Measurements from ENCODE around the gene CBARP. TPM values are rescaled to one million over a fixed set of nuclear protein-coding genes. Genes with fewer than 3 reads are reported as not detected.

Gene CBARP
- total and polyA plus RNA-seq, 2 of the 4 experiments (the other 2 are of a cell fraction), result 0.18 to 3.9 TPM

GRCh38 chr19:1182727-1183126, 55.1 kb downstream of the CBARP start:
- Histone ChIP-seq H3K4me3 (ENCODE audit: insufficient read depth, low read depth, low read length) (no peak overlapping the region), H3K79me1 (ENCODE audit: low read depth in 1 of 2, low read length in 2 of 2) (no peaks in the 10 kb centered on the region), H4K5ac (ENCODE audit: low read depth, low read length) (no peak overlapping the region), H3K36me3 (ENCODE audit: control insufficient read depth, insufficient read depth, low read length) (no peaks in the 10 kb centered on the region), H3K27me3 (ENCODE audit: control insufficient read depth, insufficient read depth, low read length) (no peaks in the 10 kb centered on the region), H3K23ac (ENCODE audit: low read depth, low read length) (no peak overlapping the region), H2BK15ac (ENCODE audit: low read depth, low read length) (no peak overlapping the region), H3K18ac (ENCODE audit: low read depth, low read length) (no peak overlapping the region), H3K14ac (replicated peaks; ENCODE audit: low read depth, low read length) (no peak overlapping the region), H2BK5ac (ENCODE audit: low read depth, low read length, poor library complexity, severe bottlenecking) (no peak overlapping the region), H3K9ac (ENCODE audit: low read depth, low read length) (no peak overlapping the region), H2BK120ac (ENCODE audit: low read depth, low read length) (no peak overlapping the region), H2AFZ (replicated peaks; ENCODE audit: low read length, poor library complexity) (no peak overlapping the region), H3K9me1 (ENCODE audit: insufficient read depth, low read length) (no peaks in the 10 kb centered on the region), H4K20me1 (ENCODE audit: insufficient read depth, low read length) (no peaks in the 10 kb centered on the region), H3K4me2 (ENCODE audit: low read depth, low read length) (no peak overlapping the region), H2AK9ac (replicated peaks; ENCODE audit: low read depth, low read length, poor library complexity) (no peak overlapping the region), H3K27ac (ENCODE audit: insufficient read depth, low read length) (no peak overlapping the region), H4K8ac (ENCODE audit: low read depth in 2 of 2, low read length in 2 of 2) (no peak overlapping the region), H3K4me1 (ENCODE audit: control insufficient read depth, insufficient read depth, low read length) (peaks cover 10% of the 10 kb centered on the region), H3K56ac (ENCODE audit: extremely low read depth, insufficient read depth, low read length) (no peak overlapping the region), H4K91ac (ENCODE audit: insufficient read depth, low read depth, low read length) (no peak overlapping the region), H3K9me3 (ENCODE audit: control insufficient read depth, insufficient read depth, low read length) (no peaks in the 10 kb centered on the region), H2BK20ac (ENCODE audit: low read depth, low read length) (no peak overlapping the region), H2AK5ac (ENCODE audit: low read depth, low read length) (no peak overlapping the region), H3K4ac (ENCODE audit: low read depth, low read length) (no peak overlapping the region)
- no TSS peak for BruUV-seq (replicated peaks)
- no CpG with 5 or more reads among the region's 11 CpGs for WGBS, 2 experiments (ENCODE audit: extremely low coverage in 2 of 2, insufficient read length in 1 of 2)
- intact Hi-C loops (cut with micrococcal nuclease), result no loop called here
- in situ Hi-C loops (cut with MboI; ENCODE audit: low sequenced_read_pairs), result no loop called here
- dilution Hi-C loops (cut with HindIII; ENCODE audit: low sequenced_read_pairs, unreplicated experiment), result no loop called here
- DNase-seq, result no peak
- TF ChIP-seq RAD21 (IDR thresholded peaks at IDR 0.05; ENCODE audit: low read length) (no peak), RFX5 (IDR thresholded peaks at IDR 0.05; ENCODE audit: low read depth, low read length) (no peak), SMC3 (IDR thresholded peaks at IDR 0.05; ENCODE audit: low read depth, low read length) (no peak), POLR2A (IDR thresholded peaks at IDR 0.05; ENCODE audit: low read depth, low read length) (no peak), CEBPB (IDR thresholded peaks at IDR 0.05; ENCODE audit: low read depth, low read length) (no peak)
- ATAC-seq (ENCODE audit: low read depth), result no peak
- ChIA-PET POLR2A (ENCODE audit: unreplicated experiment) (no interaction called here), CTCF (no interaction called here)
